Left ventricle myocardium inferior (tissue), 1 donor: Measurements from ENCODE around the gene TUBGCP6. TPM values are rescaled to one million over a fixed set of nuclear protein-coding genes. Genes with fewer than 3 reads are reported as not detected.

ENCODE experiments used
- DNase-seq: peaks from one replicate; pipeline ENCODE4 v3.0.0-alpha.2; 2020
- H3K27ac ChIP-seq: fragments of 200-600 bp; replicated peaks from 2 replicates; pipeline ENCODE4 v1.8.0; 2021
- H3K27me3 ChIP-seq: fragments of 200-600 bp; 2 replicates; pipeline ENCODE4 v1.8.0; 2021; ENCODE audit warnings: low read depth
- H3K36me3 ChIP-seq: fragments of 200-600 bp; 2 replicates; pipeline ENCODE4 v1.8.0; 2021
- H3K4me1 ChIP-seq: fragments of 200-600 bp; 2 replicates; pipeline ENCODE4 v1.8.0; 2021
- H3K4me3 ChIP-seq: fragments of 200-600 bp; 2 replicates; pipeline ENCODE4 v1.8.0; 2021; ENCODE audit warnings: mild to moderate bottlenecking, moderate library complexity
- H3K9me3 ChIP-seq: fragments of 200-600 bp; replicated peaks from 2 replicates; pipeline ENCODE4 v1.8.0; 2021
- CTCF ChIP-seq: fragments of 200-600 bp; IDR thresholded peaks from 2 replicates; pipeline ENCODE4 v1.8.0; 2021; ENCODE audit warnings: antibody characterized with exemption, mild to moderate bottlenecking, borderline replicate concordance
- intact Hi-C: fragments of 100-400 bp; cut with micrococcal nuclease; formaldehyde crosslinking; loops from one replicate; pipeline ENCODE4 v1.11.0; 2022
- long read RNA-seq: library from polyadenylated mRNA; unstranded; transcript quantifications from one replicate; pipeline ENCODE4 v2.0.0, GENCODE V29; 2021
- total RNA-seq: library from RNA; stranded (reverse); fragmentation: NEBNext Ultra II Directional; extraction: Animal tissue kit (Norgen Biotek cat#: 25700); gene quantifications from one replicate; pipeline ENCODE4 v1.2.1, GENCODE V29; 2021
- donor health status: DM: no; HTN: yes; CAD: no; lungs with severe emphysema.

Gene TUBGCP6
- total RNA-seq, result 18.3 TPM
- long read RNA-seq, full-length matches to known transcripts, result 3 of 36 reads
- long read RNA-seq, partial matches to known transcripts, result 20 of 36 reads
- long read RNA-seq, other reads (novel, unspliced or antisense), result 13 of 36 reads

GRCh38 chr22:50244420-50245213 lies at the start of gene TUBGCP6:
Gene TUBGCP6 (minus strand): TSS chr22:50245023. CDS start chr22:50244459, 564 bp downstream.
- H3K9me3 ChIP-seq, result no peaks in the 10 kb centered on the region
- peaks cover 26% of the 10 kb centered on the region for H3K36me3 ChIP-seq
- peaks cover 70% of the 10 kb centered on the region for H3K4me1 ChIP-seq
- peak; percentile 47 for TF ChIP-seq CTCF
- peak within 1 kb of the TSS; percentile 95 for H3K27ac ChIP-seq
- peak; percentile 97 for DNase-seq
- intact Hi-C loops, result no loop called here
- H3K4me3 ChIP-seq, result peak within 1 kb of the TSS; percentile 96
- H3K27me3 ChIP-seq, result no peaks in the 10 kb centered on the region

GRCh38 chr22:50294319-50294656 lies 49.5 kb upstream of the TUBGCP6 start:
- H3K4me3 ChIP-seq, result peak overlapping the region; percentile 53
- peaks cover 75% of the 10 kb centered on the region for H3K4me1 ChIP-seq
- peaks cover 20% of the 10 kb centered on the region for H3K36me3 ChIP-seq
- no peaks in the 10 kb centered on the region for H3K9me3 ChIP-seq
- intact Hi-C loops, result no loop called here
- DNase-seq, result no peak
- TF ChIP-seq CTCF, result no peak
- H3K27me3 ChIP-seq, result no peaks in the 10 kb centered on the region
- peak overlapping the region; percentile 89 for H3K27ac ChIP-seq

- H3K9me3 ChIP-seq, result no peaks in the 10 kb centered on the region
- peak overlapping the region; percentile 53 for H3K4me3 ChIP-seq
- peaks cover 26% of the 10 kb centered on the region for H3K36me3 ChIP-seq
- peak; percentile 78 for DNase-seq
- no peaks in the 10 kb centered on the region for H3K27me3 ChIP-seq
- no peak for TF ChIP-seq CTCF
- peaks cover 71% of the 10 kb centered on the region for H3K4me1 ChIP-seq
- intact Hi-C loops, result no loop called here
- peak overlapping the region; percentile 89 for H3K27ac ChIP-seq
These were observed 48.9 kb upstream of the TUBGCP6 start for GRCh38 chr22:50293441-50294318.

GRCh38 chr22:50292643-50293440 lies 48.0 kb upstream of the TUBGCP6 start:
- DNase-seq, result no peak
- peak overlapping the region; percentile 89 for H3K27ac ChIP-seq
- intact Hi-C loops, result no loop called here
- H3K9me3 ChIP-seq, result no peaks in the 10 kb centered on the region
- no peaks in the 10 kb centered on the region for H3K27me3 ChIP-seq
- H3K4me3 ChIP-seq, result peak overlapping the region; percentile 53
- peaks cover 64% of the 10 kb centered on the region for H3K4me1 ChIP-seq
- TF ChIP-seq CTCF, result no peak
- peaks cover 34% of the 10 kb centered on the region for H3K36me3 ChIP-seq

- H3K9me3 ChIP-seq, result no peaks in the 10 kb centered on the region
- no peak overlapping the region for H3K4me3 ChIP-seq
- intact Hi-C loops, result no loop called here
- H3K27ac ChIP-seq, result no peak overlapping the region
- H3K36me3 ChIP-seq, result peaks cover 57% of the 10 kb centered on the region
- no peak for DNase-seq
- no peaks in the 10 kb centered on the region for H3K27me3 ChIP-seq
- peaks cover 38% of the 10 kb centered on the region for H3K4me1 ChIP-seq
- TF ChIP-seq CTCF, result no peak
These were observed 45.3 kb upstream of the TUBGCP6 start for GRCh38 chr22:50289942-50290630.
